GM23248 (cell line): ENCODE results near the gene PSD4.

Experiments used
- EZH2 ChIP-seq: fragments of 200-600 bp; sonication (generic); IDR thresholded peaks from 2 replicates; pipeline ENCODE4 v1.6.1; 2018; ENCODE audit warnings: antibody characterized with exemption, mild to moderate bottlenecking; ENCODE audit not compliant: insufficient read depth, poor library complexity, severe bottlenecking
- EZH2phosphoT487 ChIP-seq: fragments of 200-600 bp; sonication (generic); IDR thresholded peaks from 2 replicates; pipeline ENCODE4 v1.6.1; 2018; ENCODE audit warnings: antibody characterized with exemption, moderate library complexity, mild to moderate bottlenecking, low read depth; ENCODE audit not compliant: insufficient read depth

DNA sequence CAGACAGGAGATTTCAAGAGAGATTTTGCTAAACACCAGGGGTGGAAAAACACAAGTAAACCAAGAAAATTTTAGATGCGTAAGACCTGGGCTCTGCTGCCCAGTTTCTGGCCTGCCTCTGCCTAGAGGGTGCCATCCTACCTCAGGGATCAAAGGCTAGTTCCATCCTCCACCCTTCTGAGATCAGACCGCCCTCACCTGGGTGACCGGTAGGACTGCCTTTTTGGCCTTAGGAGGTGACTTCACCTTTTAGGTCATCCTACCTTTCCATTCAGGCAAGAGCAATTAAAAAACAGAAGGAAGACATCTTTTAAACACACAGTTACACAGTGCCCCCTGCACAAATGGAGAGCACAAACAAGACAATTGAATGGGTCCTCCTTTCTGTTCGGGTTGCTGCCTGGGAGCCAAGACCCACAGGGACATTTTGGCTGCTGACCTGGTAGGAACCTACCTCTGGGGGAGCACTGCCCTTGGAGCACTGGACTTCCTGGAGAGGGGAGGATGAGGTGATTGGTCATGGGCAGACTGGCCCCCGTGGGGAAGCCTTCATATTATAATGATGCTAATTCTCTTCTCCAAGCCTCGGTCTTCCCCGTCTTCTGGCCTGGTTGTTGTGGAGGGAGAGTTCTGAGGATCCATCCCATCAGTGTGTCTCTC, 3.1 kb downstream of the PSD4 start:
- no peak for TF ChIP-seq EZH2
- no peak for TF ChIP-seq EZH2phosphoT487
